A549 (cell line): ENCODE results near the gene ADARB2. TPM values are rescaled to one million over a fixed set of nuclear protein-coding genes. Genes with fewer than 3 reads are reported as not detected.

ENCODE experiments used
- ATAC-seq, 2 experiments: fragments of 200-7000 bp in 1 of 2; fragments of >200 bp in 1 of 2; cut with Nextera tagmentation in 1 of 2; cut with Tn5 transposase in 1 of 2; 3 replicates each; pipeline versions ENCODE4 v1.8.0 to v1.9.1; 2018 to 2020; ENCODE audit warnings: mild to moderate bottlenecking in 1 of 2, moderate library complexity in 1 of 2
- CTCF ChIA-PET: fragments of 300-600 bp; sonication (Branson Sonifier 250); formaldehyde crosslinking; extraction: SDS; loops from one replicate; lab custom pipeline; 2021; ENCODE audit warnings: antibody characterized with exemption, inconsistent platforms; lab: Yijun Ruan, JAX
- POLR2A ChIA-PET: fragments of 350-600 bp; formaldehyde crosslinking; extraction: SDS; loops from one replicate; lab custom pipeline; 2021; ENCODE audit warnings: antibody characterized with exemption, inconsistent platforms; lab: Yijun Ruan, JAX
- DNase-seq, 2 experiments: peaks; one replicate each; pipeline versions ENCODE4 v3.0.0 to v3.0.0-alpha.2; 2011 to 2016; ENCODE audit warnings: low read depth in 1 of 2, low spot score in 1 of 2
- FAIRE-seq: peaks from 2 replicates; lab custom pipeline; 2011; peaks lifted over from hg19 to GRCh38; lab: Jason Lieb, UNC
- H3K27ac ChIP-seq, 2 experiments: fragments of >200 bp; sonication (Bioruptor Twin); formaldehyde crosslinking; 3 replicates each; pipeline ENCODE4 v1.5.1; 2016 to 2017
- H3K4me1 ChIP-seq: fragments of >200 bp; sonication (Bioruptor Twin); formaldehyde crosslinking; 3 replicates; pipeline ENCODE4 v1.6.1; 2016
- H3K4me2 ChIP-seq: fragments of >200 bp; sonication (Bioruptor Twin); formaldehyde crosslinking; 3 replicates; pipeline ENCODE4 v1.6.1; 2016
- H3K4me3 ChIP-seq: fragments of >200 bp; sonication (Bioruptor Twin); formaldehyde crosslinking; 3 replicates; pipeline ENCODE4 v1.5.1; 2016
- H3K9me3 ChIP-seq: fragments of >200 bp; sonication (Bioruptor Twin); formaldehyde crosslinking; 3 replicates; pipeline ENCODE4 v1.6.1; 2016
- BHLHE40 ChIP-seq: IDR thresholded peaks from 2 replicates; pipeline ENCODE4 v1.6.1; 2012; ENCODE audit warnings: low read depth, low read length, inconsistent platforms
- CTCF ChIP-seq: fragments of >200 bp; sonication (Bioruptor Twin); formaldehyde crosslinking; IDR thresholded peaks from 3 replicates; pipeline ENCODE4 v1.5.1; 2016
- EHF ChIP-seq: fragments of 250-450 bp; sonication (Bioruptor Pico); IDR thresholded peaks from 2 replicates; pipeline ENCODE4 v1.5.0; 2020; ENCODE audit warnings: mild to moderate bottlenecking
- EHMT2 ChIP-seq: fragments of 200-600 bp; sonication (generic); IDR thresholded peaks from 2 replicates; pipeline ENCODE4 v1.6.1; 2016; ENCODE audit warnings: antibody characterized with exemption, low read depth, mild to moderate bottlenecking, moderate library complexity
- FOSB ChIP-seq: fragments of 250-450 bp; sonication (Bioruptor Pico); IDR thresholded peaks from 2 replicates; pipeline ENCODE4 v1.5.0; 2020; ENCODE audit warnings: mild to moderate bottlenecking, moderate library complexity
- FOXS1 ChIP-seq: fragments of 250-450 bp; sonication (Bioruptor Pico); IDR thresholded peaks from 2 replicates; pipeline ENCODE4 v1.5.0; 2020; ENCODE audit warnings: mild to moderate bottlenecking, moderate library complexity
- HDAC2 ChIP-seq: fragments of 200-600 bp; sonication (generic); IDR thresholded peaks from 2 replicates; pipeline ENCODE4 v1.6.1; 2016
- HMGXB4 ChIP-seq: fragments of 250-450 bp; sonication (Bioruptor Pico); IDR thresholded peaks from 2 replicates; pipeline ENCODE4 v1.5.0; 2021; ENCODE audit warnings: mild to moderate bottlenecking, moderate library complexity, borderline replicate concordance
- HOXB13 ChIP-seq: fragments of 250-450 bp; sonication (Bioruptor Pico); IDR thresholded peaks from 2 replicates; pipeline ENCODE4 v1.5.0; 2020; ENCODE audit warnings: low read depth, mild to moderate bottlenecking, moderate library complexity
- HOXB5 ChIP-seq: fragments of 250-450 bp; sonication (Bioruptor Pico); IDR thresholded peaks from 2 replicates; pipeline ENCODE4 v1.5.0; 2020; ENCODE audit warnings: mild to moderate bottlenecking, moderate library complexity
- MAFK ChIP-seq: fragments of 450-650 bp; IDR thresholded peaks from 2 replicates; pipeline ENCODE4 v1.6.1; 2014; ENCODE audit not compliant: partially characterized antibody
- NR3C1 ChIP-seq: fragments of >200 bp; sonication (Bioruptor Twin); formaldehyde crosslinking; IDR thresholded peaks from 3 replicates; pipeline ENCODE4 v1.6.1; 2017
- RAD21 ChIP-seq, 2 experiments: fragments of >200 bp in 1 of 2; sonication (Bioruptor Twin) in 1 of 2; formaldehyde crosslinking in 1 of 2; IDR thresholded peaks in 1 of 2; conservative IDR thresholded peaks in 1 of 2; 2 replicates in 1 of 2; 3 replicates in 1 of 2; pipeline ENCODE4 v1.6.1; 2012 to 2018; ENCODE audit warnings: inconsistent platforms in 1 of 2
- RNF2 ChIP-seq: fragments of 200-600 bp; sonication (generic); IDR thresholded peaks from 2 replicates; pipeline ENCODE4 v1.6.1; 2016; ENCODE audit warnings: low read depth, mild to moderate bottlenecking, antibody characterized with exemption, moderate library complexity, borderline replicate concordance
- SMC3 ChIP-seq: fragments of >200 bp; sonication (Bioruptor Twin); formaldehyde crosslinking; IDR thresholded peaks from 3 replicates; pipeline ENCODE4 v1.6.1; 2018; ENCODE audit warnings: inconsistent platforms
- TFCP2L1 ChIP-seq: fragments of 250-450 bp; sonication (Bioruptor Pico); IDR thresholded peaks from 2 replicates; pipeline ENCODE4 v1.5.0; 2021; ENCODE audit warnings: mild to moderate bottlenecking
- ZFP36 ChIP-seq: fragments of 450-650 bp; IDR thresholded peaks from 2 replicates; pipeline ENCODE4 v1.6.1; 2014; ENCODE audit warnings: borderline replicate concordance; ENCODE audit not compliant: partially characterized antibody
- WGBS: methylation state at CpG from one replicate; pipeline ENCODE4 v1.1.6; 2017; ENCODE audit errors: missing lambda C conversion rate; 5-methylcytosine and 5-hydroxymethylcytosine counted together
- polyA plus RNA-seq, 4 experiments: library from polyadenylated mRNA; depleted of rRNA in 3 of 4; stranded (reverse); fragments of >200 nt; fragmentation: RNase III in 1 of 4; extraction: RNeasy Plus Mini Kit Qiagen cat#74134 plus additional on column Dnase treatment in 1 of 4; gene quantifications; 2 replicates in 3 of 4; 3 replicates in 1 of 4; pipeline ENCODE4 v1.2.3, GENCODE V29; 2011 to 2017

Gene ADARB2
- polyA plus RNA-seq, 2 of the 4 experiments (the other 2 are of a cell fraction): not detected

- WGBS: 20% methylated on average over 3 of the region's 3 CpGs
- no peaks in the 10 kb centered on the region for H3K9me3 ChIP-seq
- no peak for DNase-seq
- no peaks in the 10 kb centered on the region for H3K4me1 ChIP-seq
- POLR2A ChIA-PET: no interaction called here
- H3K27ac ChIP-seq: no peak overlapping the region
- CTCF ChIA-PET: no interaction called here
- FAIRE-seq: no peak
- ATAC-seq: no peak
- no peak overlapping the region for H3K4me3 ChIP-seq
- TF ChIP-seq BHLHE40 (no peak), FOXS1 (no peak), EHF (CRISPR knock-in tag) (no peak), SMC3 (no peak)
- H3K4me2 ChIP-seq: no peak overlapping the region
Observed at GRCh38 chr10:1320739-1321320, 416.5 kb downstream of the ADARB2 start.

- FAIRE-seq (no peak), DNase-seq (no peak), ATAC-seq (no peak)
- ChIA-PET CTCF (no interaction called here), POLR2A (no interaction called here)
- 59% methylated on average over 8 of the region's 8 CpGs for WGBS
- Histone ChIP-seq H3K9me3 (no peaks in the 10 kb centered on the region), H3K27ac (no peak overlapping the region), H3K4me1 (no peaks in the 10 kb centered on the region), H3K4me3 (no peak overlapping the region), H3K4me2 (no peak overlapping the region)
- no peak for TF ChIP-seq ZFP36
- TF ChIP-seq NR3C1: no peak
- TF ChIP-seq SMC3: no peak
- no peak for TF ChIP-seq RAD21 (conservative IDR thresholded peaks at IDR 0.05 in 1 of 2, IDR thresholded peaks at IDR 0.05 in 1 of 2)
Observed at GRCh38 chr10:1316809-1317143, 420.5 kb downstream of the ADARB2 start.

- Histone ChIP-seq H3K4me2 (no peak overlapping the region), H3K9me3 (no peaks in the 10 kb centered on the region), H3K4me1 (no peaks in the 10 kb centered on the region), H3K27ac (no peak overlapping the region)
- ATAC-seq (no peak; a peak in 1 of 6 replicates), FAIRE-seq (no peak)
- 41% methylated on average over 16 of the region's 16 CpGs for WGBS
- CTCF ChIA-PET: no interaction called here
- TF ChIP-seq CTCF (no peak), RNF2 (no peak), HMGXB4 (CRISPR knock-in tag) (no peak), FOSB (no peak), HDAC2 (no peak)
- TF ChIP-seq, all 56 proteins: peak for 0
- H3K4me3 ChIP-seq: no peak overlapping the region
- POLR2A ChIA-PET: no interaction called here
- no peak for DNase-seq
Observed at GRCh38 chr10:1316121-1316808, 421.1 kb downstream of the ADARB2 start.

- no peak for ATAC-seq
- Histone ChIP-seq H3K4me1 (no peaks in the 10 kb centered on the region), H3K4me3 (no peak overlapping the region), H3K9me3 (no peaks in the 10 kb centered on the region), H3K4me2 (no peak overlapping the region), H3K27ac (no peak overlapping the region)
- no peak for DNase-seq
- CTCF ChIA-PET: no interaction called here
- POLR2A ChIA-PET: no interaction called here
- no peak for TF ChIP-seq HOXB13 (CRISPR knock-in tag)
- no peak for TF ChIP-seq HOXB5
- no peak for TF ChIP-seq RAD21 (conservative IDR thresholded peaks at IDR 0.05 in 1 of 2, IDR thresholded peaks at IDR 0.05 in 1 of 2)
- TF ChIP-seq EHMT2: no peak
- no peak for TF ChIP-seq RNF2
- no peak for TF ChIP-seq TFCP2L1 (CRISPR knock-in tag)
- TF ChIP-seq MAFK: no peak
- no peak for FAIRE-seq
- 47% methylated on average over 10 of the region's 10 CpGs for WGBS
Observed at GRCh38 chr10:1315178-1315577, 422.1 kb downstream of the ADARB2 start.
